Skin epidermis (tissue), 12 donors: ENCODE results near the gene KSR1.

Experiments used
- H3K27ac ChIP-seq, 21 experiments: fragments of 200-600 bp; sonication (generic) in 11 of 21; one replicate each; pipeline ENCODE4 v1.5.0; 2020; ENCODE audit warnings: mild to moderate bottlenecking in 3 of 21, inconsistent platforms in 2 of 21, moderate library complexity in 2 of 21
- H3K4me3 ChIP-seq, 7 experiments: fragments of 200-600 bp; sonication (generic) in 2 of 7; one replicate each; pipeline ENCODE4 v1.5.0; 2020; ENCODE audit warnings: inconsistent platforms in 2 of 7, mild to moderate bottlenecking in 2 of 7, moderate library complexity in 1 of 7

Gene KSR1

DNA sequence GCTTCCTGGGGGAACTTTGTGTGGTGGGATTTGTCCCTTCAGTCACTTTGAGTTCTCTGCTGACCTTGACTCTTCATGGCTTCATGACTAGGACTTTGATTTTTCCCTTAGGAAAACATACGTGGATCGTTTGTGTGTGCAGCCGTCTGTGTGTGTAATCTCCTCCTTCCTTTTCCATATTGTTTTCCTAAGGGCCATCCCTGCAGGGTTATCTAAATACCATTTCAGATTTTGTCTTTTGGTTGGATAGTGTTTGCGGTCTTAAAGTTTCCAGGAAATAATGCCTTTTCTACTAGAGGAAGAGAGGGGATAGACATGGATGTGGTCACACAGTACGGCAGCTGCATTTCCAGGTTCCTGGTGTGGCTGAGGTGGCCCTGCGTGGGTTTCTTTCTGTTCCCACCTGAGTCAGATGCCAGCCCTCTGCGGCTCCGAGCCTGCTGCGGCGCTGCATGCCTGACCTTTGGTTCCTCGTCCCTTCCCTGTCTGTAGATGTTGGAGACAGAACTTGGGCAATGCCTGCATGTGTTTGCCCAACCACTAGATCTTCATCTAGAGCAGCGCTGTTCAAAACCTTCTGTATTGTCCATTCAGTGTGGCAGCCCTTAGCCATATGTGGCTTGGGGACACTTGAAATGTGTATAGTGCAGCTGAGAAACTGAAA is 102.7 kb downstream of the KSR1 start:
- Histone ChIP-seq H3K27ac (peak overlapping the region in 13 of 21 experiments; percentile 2 to 74 (median 48)), H3K4me3 (no peak overlapping the region)

DNA sequence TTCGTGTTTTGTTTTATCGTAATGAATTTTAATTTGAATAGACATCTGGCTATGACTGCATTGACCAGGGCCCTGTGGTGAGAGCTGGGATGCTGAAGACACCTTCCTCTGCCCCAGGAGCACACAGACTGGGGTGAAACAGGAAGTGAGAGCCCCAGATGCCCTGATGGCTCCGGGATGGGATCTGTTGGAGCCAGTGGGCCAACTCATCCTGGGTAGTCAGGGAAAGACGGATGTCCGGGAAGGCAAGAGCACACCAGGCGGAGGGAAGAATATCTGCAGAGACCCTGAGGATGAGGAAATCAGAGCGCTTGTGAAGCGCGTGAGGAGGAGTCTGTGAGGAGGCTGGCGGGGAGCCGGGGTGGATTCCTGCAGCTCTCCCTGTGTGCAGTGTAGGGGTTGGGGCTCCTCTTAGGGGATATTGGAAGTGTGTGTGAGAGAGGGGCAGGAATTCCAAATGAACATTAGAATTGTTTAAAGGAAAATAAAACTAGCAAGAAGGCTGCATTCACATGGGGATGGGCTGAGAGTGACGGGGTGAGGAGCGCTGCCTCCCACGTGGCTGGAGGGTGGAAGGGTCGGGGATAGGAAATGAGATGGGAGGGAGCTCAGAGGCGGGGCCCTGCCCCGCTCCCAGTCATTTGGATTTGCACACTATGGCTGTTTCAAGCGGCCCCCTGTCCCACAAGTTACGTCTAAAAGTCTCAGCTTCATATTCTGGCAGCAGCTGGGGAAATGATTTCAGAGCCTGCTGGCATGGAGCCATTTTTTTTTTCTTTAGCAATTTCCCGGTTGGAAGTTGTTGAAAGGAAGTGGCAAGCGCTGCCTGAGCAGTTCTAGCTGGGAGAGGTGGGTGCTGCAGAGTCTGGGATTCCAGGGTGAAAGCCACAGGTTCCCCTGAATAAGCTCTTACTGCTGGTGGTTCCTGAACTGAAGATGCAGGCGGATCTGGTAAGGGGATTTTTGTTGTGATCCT is 103.5 kb downstream of the KSR1 start:
- H3K4me3 ChIP-seq: peak overlapping the region in 2 of 7 experiments; percentile 3 to 8
- peak overlapping the region in 18 of 21 experiments; percentile 10 to 79 (median 52) for H3K27ac ChIP-seq

DNA sequence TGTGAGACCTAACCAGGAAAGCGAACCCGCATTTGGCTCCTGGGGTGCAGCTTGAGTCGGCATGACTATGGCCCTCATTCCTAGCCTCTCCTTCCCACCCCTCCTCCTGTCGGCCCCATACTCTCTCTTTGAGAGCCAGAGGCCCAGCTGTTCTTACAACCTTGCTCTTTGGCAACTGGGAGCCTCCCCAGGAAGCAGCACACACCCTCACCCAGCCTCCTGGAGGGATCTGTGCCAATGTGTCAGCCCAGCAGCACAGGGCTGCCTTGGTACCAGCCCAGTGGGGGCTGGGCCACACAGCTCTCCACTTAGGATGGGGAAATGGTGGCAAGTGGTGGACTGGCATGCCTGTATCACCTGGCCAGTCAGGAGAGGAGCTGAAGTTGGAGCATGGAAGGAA is 104.4 kb downstream of the KSR1 start:
- Histone ChIP-seq H3K4me3 (peak overlapping the region in 1 of 7 experiments; percentile 8), H3K27ac (peak overlapping the region in 15 of 21 experiments; percentile 10 to 79 (median 60))

- peak overlapping the region in 4 of 21 experiments; percentile 2 to 67 (median 30) for H3K27ac ChIP-seq
- H3K4me3 ChIP-seq: no peak overlapping the region
These were observed 106.7 kb downstream of the KSR1 start for GRCh38 chr17:27562777-27563455.

- Histone ChIP-seq H3K4me3 (no peak overlapping the region), H3K27ac (peak overlapping the region in 3 of 21 experiments; percentile 2 to 67 (median 37))
These were observed 107.3 kb downstream of the KSR1 start for GRCh38 chr17:27563532-27563931.

- no peak overlapping the region for H3K4me3 ChIP-seq
- peak overlapping the region in 1 of 21 experiments; percentile 30 for H3K27ac ChIP-seq
These were observed 108.2 kb downstream of the KSR1 start for GRCh38 chr17:27564463-27564862.

GRCh38 chr17:27565874-27566670 is 109.8 kb downstream of the KSR1 start:
- H3K27ac ChIP-seq: peak overlapping the region in 6 of 21 experiments; percentile 1 to 40 (median 9)

GRCh38 chr17:27566671-27567562 is 110.7 kb downstream of the KSR1 start:
- H3K27ac ChIP-seq: peak overlapping the region in 5 of 21 experiments; percentile 9 to 64 (median 38)
- no peak overlapping the region for H3K4me3 ChIP-seq

More at GRCh38 chr17:27565874-27566670, 109.8 kb downstream of the KSR1 start:
- H3K4me3 ChIP-seq: no peak overlapping the region

DNA sequence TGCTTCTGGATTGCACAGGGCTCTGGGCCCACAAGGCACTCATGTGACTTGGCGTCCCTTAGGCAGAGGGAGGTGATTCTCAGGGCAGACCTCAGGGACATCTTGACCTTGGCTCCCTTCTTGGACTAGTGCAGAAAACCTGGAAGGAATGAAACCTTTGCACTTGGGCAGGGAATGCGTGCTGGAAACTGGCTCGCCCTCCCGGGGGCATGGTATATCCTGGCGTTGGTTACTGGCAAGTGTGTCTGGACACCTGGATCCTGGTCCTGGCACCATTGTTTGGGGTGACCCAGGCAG is 111.3 kb downstream of the KSR1 start:
- Histone ChIP-seq H3K27ac (peak overlapping the region in 1 of 21 experiments; percentile 64), H3K4me3 (no peak overlapping the region)

DNA sequence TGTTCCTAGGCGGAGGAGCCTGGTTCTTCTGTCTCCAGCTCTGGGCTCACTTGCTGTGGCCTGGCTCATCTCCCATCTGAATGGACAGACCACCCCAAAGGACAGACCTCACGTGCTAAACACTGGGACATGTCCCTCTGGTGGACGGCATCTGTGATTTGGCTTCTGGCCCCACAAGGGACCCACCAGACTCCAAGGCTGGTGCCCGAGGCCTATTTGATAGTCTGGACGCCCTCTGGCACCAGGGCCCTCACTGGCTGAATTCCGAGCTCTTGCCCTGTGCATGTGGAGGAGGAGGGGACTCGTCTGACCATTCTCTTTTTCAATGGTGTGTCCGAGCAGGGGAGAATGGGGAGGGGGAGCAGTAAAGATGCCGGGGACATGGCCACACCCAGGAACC is 112.0 kb downstream of the KSR1 start:
- Histone ChIP-seq H3K27ac (peak overlapping the region in 2 of 21 experiments; percentile 46 to 51), H3K4me3 (no peak overlapping the region)

- Histone ChIP-seq H3K4me3 (no peak overlapping the region), H3K27ac (peak overlapping the region in 4 of 21 experiments; percentile 1 to 51 (median 26))
These were observed 112.6 kb downstream of the KSR1 start for GRCh38 chr17:27568811-27569210.

- H3K27ac ChIP-seq: peak overlapping the region in 2 of 21 experiments; percentile 1 to 70
- no peak overlapping the region for H3K4me3 ChIP-seq
These were observed 113.0 kb downstream of the KSR1 start for GRCh38 chr17:27569257-27569722.

- Histone ChIP-seq H3K27ac (peak overlapping the region in 1 of 21 experiments; percentile 70), H3K4me3 (no peak overlapping the region)
These were observed 113.8 kb downstream of the KSR1 start for GRCh38 chr17:27569884-27570577.

DNA sequence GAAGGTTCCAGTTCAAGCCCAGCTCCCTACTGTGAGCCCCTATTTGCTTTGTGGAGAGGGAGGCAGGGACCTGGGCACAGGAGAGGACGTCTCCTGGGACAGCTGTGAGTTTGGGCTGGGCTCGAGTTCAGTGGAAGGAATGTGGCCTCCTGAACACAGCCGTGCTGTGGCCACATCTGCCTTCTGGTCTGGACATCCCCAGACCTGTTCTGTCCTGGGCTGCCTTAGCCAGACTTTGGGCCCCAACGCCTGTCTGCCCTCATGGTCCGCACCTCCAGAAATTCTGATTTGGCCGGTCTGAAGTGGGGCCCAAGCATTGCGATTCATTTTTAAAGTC is 114.3 kb downstream of the KSR1 start:
- no peak overlapping the region for H3K27ac ChIP-seq
- no peak overlapping the region for H3K4me3 ChIP-seq

DNA sequence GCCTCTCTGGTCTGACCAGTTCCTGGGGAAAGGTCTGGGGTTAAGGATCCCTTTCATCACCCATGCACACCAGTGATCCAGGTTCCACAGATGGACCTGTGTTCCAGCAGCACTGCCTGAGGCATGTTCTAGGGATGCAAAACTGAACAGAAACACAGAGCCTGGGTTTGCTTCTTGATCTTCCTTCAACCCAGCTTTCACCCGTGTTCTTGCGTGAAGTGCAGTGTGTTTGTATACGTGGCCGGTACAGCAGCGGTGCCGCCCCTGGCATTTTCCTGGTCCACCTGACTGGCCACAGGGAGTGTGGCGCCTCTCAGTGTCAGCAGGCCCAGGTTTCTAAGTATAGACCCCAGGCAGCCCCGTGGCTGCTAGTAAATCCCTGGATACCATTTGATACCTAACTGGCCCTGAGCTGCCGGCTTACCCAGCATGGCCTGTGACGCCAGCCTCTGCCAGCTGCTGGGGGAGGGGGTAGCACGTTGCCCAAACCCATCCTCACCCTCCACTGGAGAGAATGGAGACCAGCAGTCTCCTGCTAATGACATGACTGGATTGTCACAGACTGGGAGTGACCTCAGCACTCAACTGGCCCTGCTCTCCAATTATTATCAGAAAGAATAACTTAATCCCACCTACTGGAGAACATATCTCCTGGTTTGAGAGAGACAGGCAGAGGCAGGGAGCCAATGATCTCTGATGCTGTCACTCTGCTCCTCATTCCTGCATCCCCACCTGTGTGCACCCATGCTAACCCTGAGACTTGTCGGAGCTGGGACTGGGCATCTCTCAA is 115.5 kb downstream of the KSR1 start:
- H3K4me3 ChIP-seq: no peak overlapping the region
- H3K27ac ChIP-seq: peak overlapping the region in 1 of 21 experiments; percentile 33

GRCh38 chr17:27572665-27573064 is 116.4 kb downstream of the KSR1 start:
- Histone ChIP-seq H3K4me3 (no peak overlapping the region), H3K27ac (peak overlapping the region in 2 of 21 experiments; percentile 6 to 42)

DNA sequence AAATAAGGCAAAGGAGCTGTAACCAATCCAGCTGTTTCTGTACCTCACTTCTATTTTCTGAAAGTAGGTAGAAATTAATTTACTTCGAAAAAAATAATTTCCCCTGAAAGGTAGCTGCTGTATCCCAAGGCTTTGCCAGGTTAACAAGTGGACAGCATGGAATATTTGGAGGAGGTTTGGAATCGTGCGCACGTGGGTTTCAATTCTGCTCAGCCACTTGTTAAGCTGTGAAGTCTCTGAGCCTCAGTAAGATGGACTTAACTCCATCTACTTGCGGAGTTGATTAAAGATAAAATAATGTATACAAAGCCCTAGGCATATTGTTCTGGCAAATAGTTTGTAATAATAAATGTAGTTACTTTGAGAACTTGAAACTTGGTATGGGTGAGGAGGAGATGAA is 117.3 kb downstream of the KSR1 start:
- Histone ChIP-seq H3K4me3 (no peak overlapping the region), H3K27ac (peak overlapping the region in 1 of 21 experiments; percentile 13)
